NCI-H345 treated with DMSO at 0.1 percent for 48 hours (cell line): ENCODE measurements around the gene LRRC10B.

Experiments
- DNase-seq: peaks from one replicate; lab custom pipeline; 2025; ENCODE audit not compliant: unreplicated experiment; lab: John Stamatoyannopoulos, UW

Gene LRRC10B

DNA sequence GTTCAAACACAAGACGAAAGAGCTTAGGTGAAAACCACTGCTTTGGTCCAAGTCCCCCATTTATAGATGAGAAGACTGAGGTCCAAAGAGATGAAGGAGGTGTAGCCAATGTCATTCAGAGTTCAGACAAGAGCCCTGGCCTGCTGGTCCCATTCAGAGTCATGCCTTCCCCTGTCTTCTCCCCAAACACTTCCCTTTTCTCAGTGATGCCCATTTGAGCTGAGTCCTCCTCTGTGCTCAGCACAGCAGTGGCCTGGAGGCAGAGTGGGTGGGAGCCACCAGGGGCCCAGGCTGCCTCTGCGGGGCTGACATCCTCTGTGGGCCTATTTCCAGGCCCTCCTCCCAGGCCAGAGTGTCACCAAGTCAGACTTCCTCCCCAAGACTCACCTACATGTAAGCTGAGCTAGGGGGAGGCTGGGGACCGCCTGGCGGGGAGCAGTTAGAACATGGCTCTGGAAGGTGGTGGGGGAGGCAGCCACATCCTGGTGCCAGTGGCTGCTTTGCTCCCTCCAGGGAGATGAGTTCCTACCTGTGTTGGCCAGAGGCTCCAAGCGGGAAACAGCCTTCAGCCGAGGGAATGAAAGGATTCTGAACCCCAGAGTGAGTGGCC lies 22.4 kb upstream of the LRRC10B start:
- no peak for DNase-seq

DNA sequence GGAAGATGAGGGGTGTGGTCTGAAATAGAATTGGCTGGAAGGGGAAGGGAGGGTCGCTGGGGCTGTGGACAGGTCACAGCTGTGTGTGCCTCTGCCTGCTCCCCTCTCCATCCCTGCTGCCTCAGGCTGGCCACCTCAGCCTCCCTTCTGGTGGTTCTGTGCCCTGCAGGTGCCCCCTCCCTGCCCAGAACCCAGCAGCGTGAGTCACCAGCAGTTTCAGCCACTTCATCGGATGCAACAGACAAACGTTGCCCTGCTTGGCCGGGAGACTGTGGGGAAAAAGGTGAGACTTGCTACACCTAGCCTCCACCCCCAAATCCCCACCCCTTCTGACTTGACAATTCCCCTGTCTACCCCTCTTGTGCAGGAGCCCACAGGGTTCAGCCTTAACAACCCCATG lies 21.8 kb upstream of the LRRC10B start:
- no peak for DNase-seq

DNA sequence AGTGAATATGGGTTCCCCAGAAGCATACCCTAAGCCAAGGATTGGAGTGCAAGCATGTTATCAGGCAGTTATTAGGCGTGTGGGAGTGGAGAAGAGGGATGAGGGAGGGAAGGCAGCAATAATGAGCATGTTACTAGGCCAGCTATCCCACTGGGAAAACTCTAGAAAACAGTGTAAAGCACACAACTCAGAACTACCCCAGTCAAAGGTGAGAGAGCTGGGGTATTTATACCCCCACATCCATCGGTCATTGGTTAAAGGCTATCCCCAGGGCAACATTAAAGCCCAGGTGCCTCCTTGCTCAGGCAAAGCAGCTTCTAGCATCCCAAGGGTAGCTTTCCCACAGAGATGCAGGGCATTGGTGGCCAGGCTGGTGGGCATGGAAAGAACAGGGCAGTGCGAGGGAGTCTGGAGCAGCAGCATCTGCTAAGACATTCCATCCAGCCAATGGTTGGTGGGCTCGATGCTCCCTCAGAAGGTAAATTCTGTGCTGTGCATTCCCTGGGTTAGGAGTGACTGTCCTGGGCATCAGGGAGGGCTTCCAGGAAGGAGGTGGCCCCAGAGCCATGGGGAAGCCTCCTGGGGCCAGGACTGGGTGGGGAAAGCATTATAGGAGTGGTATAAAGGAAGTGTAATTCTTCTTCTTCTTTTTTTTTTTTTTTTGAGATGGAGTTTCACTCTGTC lies 21.1 kb upstream of the LRRC10B start:
- no peak for DNase-seq

DNA sequence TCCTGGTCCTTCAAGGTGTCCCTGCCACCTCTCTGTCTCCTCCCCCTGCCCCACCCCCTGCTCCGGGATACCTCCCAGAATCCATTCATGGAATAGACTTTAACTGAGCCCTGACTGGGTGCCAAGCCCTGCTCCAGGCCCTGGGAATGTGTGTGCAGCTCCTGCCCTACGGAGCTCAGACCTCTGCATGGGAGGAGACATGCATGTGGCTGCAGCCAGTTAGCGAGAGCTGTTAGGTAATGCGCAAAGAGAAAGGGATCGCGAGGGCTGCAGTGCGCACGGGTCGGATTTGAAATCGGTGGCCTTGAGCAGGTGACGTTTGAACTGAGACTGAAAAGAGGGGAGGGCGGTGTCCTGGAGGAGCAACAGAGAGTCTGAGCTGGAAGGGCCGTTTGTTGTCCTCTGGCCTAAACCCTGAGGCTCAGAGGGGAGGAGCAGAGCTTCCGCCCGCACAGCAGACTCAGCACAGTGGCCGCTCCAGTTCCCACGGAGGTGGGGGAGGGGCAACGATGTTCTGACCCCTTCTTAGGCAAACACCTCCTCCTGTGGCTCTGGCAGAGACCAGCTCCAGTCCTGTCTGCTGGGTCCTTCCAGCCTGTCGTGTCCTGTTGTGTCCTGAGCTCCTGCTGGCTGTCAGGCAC lies 19.8 kb upstream of the LRRC10B start:
- no peak for DNase-seq

DNA sequence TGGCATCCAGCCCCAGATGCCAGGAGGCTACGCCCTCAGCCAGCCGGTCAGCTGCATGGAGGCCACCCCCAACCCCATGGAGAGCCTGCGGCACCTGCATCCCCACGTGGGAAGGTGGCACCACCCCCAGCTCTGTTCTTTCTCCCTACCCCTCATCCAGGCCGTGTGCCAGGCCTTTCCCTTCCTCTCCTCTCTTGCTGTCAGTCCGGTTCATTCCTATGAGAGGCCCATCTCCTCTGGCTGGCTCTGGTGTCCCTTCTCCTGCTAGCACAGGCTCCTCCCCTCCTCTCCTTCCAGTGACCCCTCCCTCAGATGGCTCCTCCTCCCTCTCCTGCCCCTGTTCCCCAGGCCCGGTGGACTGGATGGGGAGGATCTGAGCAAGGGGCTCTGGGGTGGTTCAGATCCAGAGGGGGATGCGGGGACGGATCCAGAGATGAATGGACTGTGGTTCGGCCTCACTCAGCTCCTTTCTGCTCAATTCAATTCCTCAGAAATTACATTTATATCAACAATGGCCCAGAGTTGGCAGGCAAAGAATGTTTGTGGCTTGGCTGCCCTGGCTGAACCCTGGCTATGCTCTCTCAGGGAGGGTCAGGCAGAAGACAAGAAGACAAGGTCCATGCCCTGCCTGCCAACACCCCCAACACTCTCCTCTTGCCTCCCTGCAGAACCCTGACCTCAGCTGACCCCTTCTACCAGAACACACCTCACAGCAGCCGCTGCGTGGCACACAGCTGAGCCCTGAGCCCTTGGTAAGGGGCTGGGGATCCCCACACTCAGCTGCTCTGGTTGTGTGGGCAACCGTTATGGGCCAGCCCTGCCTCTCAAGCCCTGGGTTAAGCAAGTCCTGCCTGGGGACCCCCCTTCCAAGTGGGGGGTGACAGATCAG lies 18.5 kb upstream of the LRRC10B start:
- no peak for DNase-seq

DNA sequence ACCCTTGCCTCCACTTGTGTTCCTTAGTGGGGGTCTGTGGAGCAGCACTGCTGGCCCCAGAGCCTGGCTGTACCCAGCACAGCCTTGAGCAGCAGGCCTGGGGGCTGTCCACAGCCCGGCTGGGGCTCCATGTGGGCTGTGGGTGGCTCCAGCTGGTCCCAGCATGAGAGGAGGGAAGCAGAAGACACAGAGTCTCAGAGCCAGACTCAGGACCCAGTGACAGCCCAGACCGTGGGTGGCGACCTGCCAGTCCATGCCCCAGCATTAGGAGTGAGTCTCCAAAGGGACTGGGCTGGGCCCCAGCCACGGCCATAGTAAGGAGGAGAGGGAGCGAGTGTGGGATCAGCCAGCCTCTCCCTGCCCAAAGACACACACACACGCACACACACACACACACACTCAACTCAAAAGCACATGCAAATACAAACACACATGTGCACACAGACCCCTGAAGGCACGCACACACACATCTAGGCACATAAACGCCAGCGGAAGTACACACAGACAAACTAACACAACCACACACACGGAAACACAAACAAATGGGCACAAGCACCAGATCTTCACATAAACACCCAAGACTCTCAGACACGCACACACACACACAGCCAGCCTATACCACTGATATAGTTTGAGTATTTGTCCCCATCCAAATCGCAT lies 16.7 kb upstream of the LRRC10B start:
- no peak for DNase-seq

DNA sequence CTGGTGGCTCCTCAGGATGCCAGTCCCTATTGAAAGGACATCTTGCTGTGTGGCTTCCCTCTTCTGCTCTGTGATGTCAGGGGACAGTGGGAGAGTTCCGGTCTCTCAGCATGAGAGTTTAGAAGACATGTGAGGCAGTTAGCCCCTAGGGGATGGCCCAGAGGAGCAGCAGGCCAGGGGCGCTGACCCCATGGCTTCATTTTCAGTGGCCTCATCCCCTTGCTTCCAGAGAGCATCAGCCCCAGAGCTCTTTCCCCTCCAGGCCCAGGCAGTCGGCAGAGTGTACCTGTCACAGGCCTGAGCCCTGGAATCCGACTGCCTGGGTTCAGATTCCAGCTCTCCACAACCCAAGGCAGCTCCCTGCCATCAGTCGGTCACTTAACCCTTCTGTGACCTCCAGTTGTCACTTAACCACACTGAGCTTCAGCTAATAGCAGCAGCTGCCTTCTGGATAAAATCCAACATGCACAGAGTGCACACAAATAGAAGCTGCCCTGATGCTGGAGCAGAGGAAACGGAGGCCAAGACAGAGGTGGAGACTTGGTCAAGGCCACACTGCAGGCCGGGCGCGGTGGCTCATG lies 14.1 kb upstream of the LRRC10B start:
- DNase-seq: no peak

DNA sequence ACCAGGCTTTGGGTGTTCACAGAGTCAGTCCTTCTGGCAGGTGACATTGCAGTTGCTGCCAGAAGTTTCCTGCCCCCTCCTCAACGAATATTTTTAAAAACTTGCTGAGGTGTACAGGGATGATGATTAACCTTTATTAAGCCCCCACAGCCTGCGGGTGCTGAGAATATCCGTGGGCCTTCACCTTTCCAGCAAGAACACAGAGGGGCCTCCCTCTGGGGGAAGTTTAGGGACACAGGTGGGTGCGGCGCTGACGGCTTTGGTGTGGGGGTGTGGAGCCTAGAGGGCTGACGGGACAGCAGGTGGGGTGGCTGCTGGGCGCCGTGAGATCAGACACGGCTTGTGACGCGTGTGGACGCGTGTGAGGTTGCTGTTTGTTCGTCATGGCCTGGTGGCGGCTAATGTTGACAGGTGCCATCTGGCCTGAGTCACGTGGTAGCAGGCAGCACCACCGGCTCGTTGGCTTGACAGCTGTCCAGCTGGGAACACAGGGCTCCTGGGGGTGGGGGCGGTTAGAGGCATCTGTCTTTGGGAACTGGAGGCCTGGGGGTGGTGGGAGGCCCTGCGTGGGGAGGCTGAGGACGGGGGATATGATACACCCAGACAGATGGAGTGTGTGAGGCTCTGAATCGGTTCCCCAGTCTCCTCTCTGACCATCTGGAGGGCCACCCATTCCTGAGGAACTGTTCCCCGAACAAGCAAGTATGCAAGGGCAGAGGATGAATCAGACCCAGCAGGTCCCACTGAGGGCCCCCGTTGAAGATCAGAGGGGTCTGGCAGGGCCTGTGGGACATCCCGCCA lies 12.5 kb upstream of the LRRC10B start:
- no peak for DNase-seq

DNA sequence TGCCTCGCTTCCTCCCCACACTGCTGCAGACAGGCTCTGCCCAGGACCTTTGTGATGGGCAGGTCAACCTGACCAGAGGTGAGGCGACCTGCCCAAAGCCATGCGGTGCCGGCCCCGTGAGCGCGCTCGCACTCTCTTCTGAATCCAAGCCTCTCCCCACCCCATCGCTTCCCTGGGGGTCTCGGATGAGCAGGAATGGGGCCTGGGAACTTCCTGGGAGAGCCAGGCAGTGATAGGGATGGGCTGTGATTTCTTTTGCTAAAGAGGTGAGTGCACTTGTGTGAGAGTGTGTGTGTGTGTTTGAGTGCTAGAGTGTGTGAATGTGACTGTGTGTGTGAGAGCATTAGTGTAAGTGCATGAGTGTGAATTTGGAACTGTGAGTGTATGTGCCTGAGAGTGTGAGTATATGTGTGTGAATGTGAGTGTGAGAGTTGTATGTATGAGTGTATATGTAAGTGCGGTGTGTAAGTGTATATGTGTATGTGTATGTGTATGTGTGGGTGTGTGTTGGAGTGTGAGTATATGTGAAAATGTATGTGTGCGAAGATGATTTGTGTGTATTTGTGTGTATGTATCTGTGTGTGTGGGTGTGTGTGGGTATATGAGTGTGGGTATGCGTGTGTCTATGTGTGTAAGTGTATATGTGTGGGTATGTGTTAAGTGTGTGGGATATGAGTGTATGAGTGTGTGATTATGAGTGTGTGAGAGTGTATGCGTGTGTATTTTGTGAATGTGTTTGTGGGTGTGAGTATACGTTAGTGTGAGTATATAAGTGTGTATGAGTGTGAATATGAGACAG lies 11.7 kb upstream of the LRRC10B start:
- no peak for DNase-seq

DNA sequence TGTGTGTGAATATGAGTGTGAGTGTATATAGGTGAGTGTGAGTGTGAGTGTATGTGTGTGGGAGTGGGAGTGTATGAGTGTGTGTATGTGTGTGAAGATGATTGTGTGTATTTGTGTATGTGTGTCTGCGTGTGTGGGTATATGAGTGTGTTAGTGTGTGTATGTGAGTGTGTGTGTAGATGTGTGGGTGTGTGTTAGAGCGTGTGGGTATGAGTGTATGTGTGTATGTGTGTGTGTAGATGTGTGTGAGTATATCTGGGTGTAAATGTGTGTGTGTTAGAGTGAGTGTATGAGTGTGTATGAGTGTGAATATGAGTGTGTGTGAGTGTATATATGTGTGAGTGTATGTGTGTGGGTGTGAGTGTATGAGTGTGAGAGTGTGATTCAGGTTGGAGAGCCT lies 11.1 kb upstream of the LRRC10B start:
- no peak for DNase-seq

DNA sequence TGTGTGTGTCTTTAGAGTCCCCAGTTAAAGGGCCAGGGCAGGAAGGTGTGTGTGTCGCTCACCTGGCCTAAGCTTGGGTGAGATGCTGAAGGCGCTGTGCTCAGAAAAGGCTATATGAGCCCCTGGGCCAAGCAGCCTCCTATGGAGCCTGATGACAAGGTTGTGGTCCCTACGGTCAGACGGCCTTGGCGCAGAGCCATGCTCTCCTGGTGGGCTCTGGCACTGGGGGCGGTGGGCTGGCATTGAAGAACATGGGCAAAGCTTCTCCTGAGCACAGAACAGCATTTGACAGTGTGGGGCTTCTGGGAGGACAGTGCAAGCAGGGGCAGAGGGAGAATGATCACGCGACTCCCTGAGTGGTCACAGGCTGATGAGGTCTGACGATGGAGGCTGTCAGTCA lies 10.7 kb upstream of the LRRC10B start:
- DNase-seq: no peak

DNA sequence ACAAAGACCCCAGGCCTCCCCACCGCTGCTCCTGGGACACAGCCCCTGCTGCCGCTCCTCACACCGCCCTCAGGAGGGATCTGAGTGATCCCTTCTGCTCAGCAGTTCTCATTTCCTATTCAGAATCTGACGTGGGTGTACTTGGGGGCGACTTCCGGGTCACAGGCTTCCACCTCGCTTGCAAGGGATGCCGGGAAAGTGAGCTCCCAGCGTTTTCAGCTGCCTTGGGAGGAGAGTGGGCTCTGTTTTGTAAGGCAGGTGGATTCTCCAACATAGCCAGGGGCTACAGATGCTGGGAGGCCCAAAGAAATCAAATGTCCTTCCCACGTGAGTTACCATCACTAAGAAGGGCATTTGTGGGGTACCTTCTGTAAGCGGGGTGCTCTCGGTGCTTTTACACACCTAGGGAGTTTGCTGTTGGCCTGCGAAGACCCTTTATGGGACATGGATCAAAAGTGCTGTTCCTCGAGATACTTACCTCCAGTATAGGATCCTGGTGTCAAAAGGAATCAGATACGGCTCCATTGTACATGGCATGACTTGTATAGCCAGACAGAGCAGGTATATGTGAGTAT lies 9.7 kb upstream of the LRRC10B start:
- DNase-seq: no peak

DNA sequence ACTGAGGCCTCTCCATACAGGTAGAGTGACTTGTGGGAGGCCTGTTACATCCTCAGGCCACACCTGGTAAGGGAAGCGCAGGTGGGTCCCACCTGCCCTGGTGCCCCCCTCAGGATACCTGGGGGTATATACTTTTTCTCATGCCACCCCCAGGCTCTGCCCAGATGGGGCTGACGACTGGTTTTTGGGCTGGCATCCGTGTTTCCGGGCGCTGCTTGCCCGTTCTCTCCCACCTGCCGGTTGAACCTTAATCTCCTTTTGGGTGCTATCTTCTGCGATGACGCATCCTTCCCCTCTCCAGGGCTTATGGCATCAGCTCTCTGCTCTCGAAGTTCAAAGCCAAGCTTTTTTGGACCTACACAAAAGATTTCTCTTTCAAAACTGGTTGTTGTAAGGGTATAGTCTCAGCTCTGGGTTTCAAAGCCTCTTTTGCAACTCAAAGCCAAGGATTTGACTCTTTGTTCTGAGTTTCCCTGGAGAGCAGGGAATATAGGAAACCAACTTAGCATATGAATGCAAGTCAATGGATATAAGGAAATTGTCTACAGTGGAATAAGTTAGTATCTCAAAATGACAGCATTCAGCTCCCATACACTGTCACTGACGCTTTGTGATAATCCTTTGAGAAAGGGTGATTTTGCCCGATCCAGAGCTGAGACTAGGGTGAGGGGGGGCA lies 8.6 kb upstream of the LRRC10B start:
- DNase-seq: no peak

DNA sequence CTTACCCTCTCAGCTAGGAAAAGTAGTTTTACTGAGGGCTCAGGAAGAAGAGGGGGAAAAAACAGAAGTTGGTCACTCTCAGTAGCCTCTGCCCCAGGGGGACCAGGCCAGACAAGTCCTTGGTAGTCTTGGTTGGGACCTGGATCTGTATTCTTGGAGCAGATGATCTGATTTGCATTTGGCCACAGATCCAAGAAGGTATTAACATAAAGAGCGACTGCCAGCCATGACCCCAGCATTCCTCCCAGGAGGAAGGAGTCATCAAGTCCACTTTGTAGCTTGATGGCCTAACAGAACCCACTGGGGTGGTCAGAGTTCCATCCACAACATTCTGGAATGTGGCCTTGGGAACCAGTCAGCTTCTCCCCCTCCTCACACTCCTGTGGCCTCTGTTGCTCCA lies 6.0 kb upstream of the LRRC10B start:
- no peak for DNase-seq

DNA sequence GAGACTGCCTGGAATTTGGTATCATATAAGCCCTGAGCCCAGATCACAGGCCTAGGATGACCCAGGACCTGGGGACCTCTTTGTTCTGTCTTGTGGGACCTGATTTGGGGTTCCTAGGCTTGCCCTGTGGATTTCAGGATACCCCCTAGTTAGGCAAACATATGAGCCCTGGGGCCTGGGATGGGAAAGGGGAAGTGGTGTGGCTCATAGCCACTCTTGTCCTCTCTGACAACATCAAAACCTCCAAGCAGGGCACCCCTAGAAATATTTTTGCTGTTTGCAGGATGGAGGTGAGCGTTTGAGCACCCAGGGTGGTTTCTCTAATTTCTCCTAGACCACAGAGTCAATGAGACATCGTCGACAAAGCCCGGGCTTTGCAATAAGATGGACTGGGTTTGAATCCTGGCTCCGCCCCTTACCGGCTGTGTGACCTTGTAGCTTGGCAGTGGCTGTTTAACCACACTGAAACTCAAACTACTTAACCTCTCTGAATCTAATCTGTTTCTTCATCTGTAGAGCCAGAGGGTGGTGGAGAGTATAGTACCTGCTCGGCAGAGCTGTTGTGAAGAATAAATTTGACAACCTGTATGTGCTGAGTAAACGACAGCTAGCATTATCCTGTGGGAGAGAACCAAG lies 5.3 kb upstream of the LRRC10B start:
- no peak for DNase-seq

DNA sequence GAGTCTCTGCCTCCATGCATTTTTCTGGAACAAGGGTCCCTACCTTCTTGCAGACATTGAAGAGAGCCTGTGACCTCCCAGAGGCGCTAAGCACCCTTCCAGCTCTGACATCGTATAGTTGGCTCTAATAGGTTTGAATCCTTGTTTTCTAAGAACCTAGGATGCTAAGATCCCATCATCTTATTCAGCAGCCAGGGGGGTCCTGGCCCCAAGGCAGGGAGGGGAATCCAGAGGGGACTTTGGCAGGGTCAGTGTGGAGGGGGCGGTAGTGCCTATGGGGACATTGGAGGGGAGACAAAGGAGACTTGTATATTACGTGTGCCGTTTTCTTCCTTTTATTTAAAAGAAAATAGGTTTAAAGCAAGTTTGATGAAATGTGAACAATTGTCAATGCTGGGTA lies 3.4 kb upstream of the LRRC10B start:
- no peak for DNase-seq

DNA sequence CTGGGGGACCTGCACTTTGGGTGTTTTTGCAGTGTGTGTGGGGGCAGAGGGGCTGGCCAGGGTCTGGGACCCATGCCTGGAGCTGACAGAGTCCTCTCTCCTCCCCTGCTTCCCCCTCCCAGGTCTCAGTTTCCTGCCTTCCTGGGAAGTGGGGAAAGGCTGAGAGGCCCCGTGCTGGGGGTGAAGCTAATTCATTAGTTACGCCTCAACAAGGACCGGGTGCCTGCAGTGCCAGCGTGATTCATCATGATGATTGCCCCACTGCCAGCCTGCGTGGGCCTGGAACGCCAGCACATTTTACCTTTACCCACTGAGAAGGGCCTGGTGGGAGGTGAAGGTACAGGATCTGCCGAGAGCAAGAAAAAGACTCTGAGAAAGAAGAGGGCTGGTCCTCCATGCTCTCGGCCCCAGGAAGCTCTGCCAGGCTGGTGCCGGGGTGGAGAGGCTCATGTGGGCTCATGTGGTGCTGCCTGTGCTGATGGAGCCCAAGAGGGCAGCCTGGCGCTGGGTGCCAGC lies 2.9 kb upstream of the LRRC10B start:
- DNase-seq: no peak
